ENCODE measurements around the gene ZNF385B.

ZNF385B gene

DNA sequence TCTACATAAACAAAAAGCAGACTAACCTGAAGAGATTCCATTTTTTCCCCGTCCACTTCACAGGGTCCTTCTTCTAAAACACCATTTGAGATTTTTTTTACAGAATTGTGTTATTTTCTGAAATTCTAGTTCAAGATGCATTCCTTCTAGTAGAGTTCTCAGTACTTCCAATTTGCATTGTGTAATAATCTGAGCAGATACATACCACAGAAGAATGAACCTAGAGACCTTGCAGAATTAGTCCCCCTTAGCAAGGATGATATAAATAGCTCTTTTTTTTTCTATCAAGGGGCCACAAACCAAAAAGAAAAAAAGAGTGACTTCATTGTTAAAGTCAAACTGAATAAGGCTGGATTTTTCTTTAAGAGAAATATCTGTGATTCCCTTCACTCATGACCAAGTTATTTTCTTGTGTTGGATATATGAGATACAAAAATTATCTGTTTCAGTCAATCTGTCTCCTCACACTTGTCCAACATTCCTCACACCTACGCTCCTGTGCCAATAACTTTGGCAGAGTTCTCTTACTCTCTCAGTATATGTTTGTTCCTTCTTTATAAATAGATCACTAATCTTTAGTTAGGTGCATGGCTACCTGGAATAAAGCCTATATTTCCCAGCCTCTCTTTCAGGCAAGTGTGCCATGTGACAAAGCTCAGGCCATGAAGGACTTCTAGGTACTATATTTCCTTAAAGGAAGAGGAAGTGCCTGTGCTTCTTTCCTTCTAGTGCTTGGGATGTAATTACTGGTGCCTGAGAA is 183.5 kb downstream of the ZNF385B start:
- in situ Hi-C loops (cut with HindIII; ENCODE audit: low sequenced_read_pairs) = no loop called here
- DNase-seq (ENCODE audit: low read depth, low spot score) = no peak
- no peak for TF ChIP-seq CTCF (IDR thresholded peaks at IDR 0.05; ENCODE audit: low read depth, low read length)
- no peak overlapping the region for H3K4me3 ChIP-seq (ENCODE audit: low read depth, low read length)

GRCh38 chr2:179677077-179677688 is 184.2 kb downstream of the ZNF385B start:
- DNase-seq (ENCODE audit: low read depth, low spot score) = no peak
- in situ Hi-C loops (cut with HindIII; ENCODE audit: low sequenced_read_pairs) = no loop called here
- H3K4me3 ChIP-seq (ENCODE audit: low read depth, low read length) = no peak overlapping the region
- no peak for TF ChIP-seq CTCF (IDR thresholded peaks at IDR 0.05; ENCODE audit: low read depth, low read length)

DNA sequence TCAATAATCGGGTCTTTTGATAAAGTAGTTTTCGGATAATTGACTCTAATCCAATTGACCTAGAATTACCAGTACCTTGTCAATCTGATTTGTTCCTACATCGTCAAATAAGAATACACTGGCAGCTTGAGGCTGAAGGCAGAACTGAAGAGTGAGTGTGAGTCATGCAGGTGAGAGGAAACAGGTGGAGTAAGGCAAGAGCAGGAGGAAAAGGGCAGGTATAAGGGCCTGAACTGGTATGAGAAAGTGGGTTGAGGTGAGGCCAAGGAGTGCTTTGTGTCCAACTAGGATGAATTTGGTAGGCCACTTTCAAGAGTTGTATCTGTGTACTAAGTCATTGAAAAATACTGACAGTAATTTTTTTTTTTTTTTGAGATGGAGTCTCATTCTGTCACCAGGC is 186.0 kb downstream of the ZNF385B start:
- no peak for TF ChIP-seq CTCF (IDR thresholded peaks at IDR 0.05; ENCODE audit: low read depth, low read length)
- DNase-seq (ENCODE audit: low read depth, low spot score) = no peak
- no peak overlapping the region for H3K4me3 ChIP-seq (ENCODE audit: low read depth, low read length)
- in situ Hi-C loops (cut with HindIII; ENCODE audit: low sequenced_read_pairs) = no loop called here

GRCh38 chr2:179671043-179671981 is 190.1 kb downstream of the ZNF385B start:
- TF ChIP-seq CTCF (IDR thresholded peaks at IDR 0.05; ENCODE audit: low read depth, low read length) = no peak

DNA sequence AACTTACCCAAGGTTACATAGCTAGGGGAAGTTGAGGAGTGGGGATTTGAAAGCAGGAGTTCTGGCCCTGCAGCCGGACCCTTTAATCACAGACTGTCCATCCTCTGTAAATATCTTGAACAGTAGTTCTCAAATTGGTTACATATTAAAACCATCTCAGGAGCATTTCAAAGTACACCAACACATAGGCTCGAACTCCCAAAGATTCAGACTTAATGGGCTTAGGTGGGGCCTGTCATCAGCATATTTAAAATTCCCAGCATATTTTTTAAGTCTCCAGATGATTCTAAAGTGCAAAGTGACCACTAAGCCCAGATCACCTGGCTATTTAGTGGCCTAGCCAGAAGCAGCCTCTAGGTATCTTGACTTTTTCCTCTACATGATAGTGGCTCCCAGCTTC is 192.2 kb downstream of the ZNF385B start:
- in situ Hi-C loops (cut with HindIII; ENCODE audit: low sequenced_read_pairs) = no loop called here
- DNase-seq (ENCODE audit: low read depth, low spot score) = no peak
- no peak overlapping the region for H3K4me3 ChIP-seq (ENCODE audit: low read depth, low read length)
- TF ChIP-seq CTCF (IDR thresholded peaks at IDR 0.05; ENCODE audit: low read depth, low read length) = no peak

More at GRCh38 chr2:179671043-179671981, 190.1 kb downstream of the ZNF385B start:
- no peak for DNase-seq (ENCODE audit: low read depth, low spot score)
- no peak overlapping the region for H3K4me3 ChIP-seq (ENCODE audit: low read depth, low read length)
- in situ Hi-C loops (cut with HindIII; ENCODE audit: low sequenced_read_pairs) = no loop called here

Data from astrocyte of the spinal cord (primary cell).